CD14-positive monocyte (primary cell): Measurements from ENCODE around the gene PATJ. TPM values are rescaled to one million over a fixed set of nuclear protein-coding genes. Genes with fewer than 3 reads are reported as not detected.

Experiments used
- DNase-seq, 3 donors: peaks; one replicate each; pipeline ENCODE4 v3.0.0-alpha.2; 2011 to 2022
- H2AFZ ChIP-seq: 2 replicates; pipeline ENCODE4 v1.6.0; 2012; ENCODE audit warnings: mild to moderate bottlenecking, low read depth, low read length, inconsistent platforms; ENCODE audit not compliant: insufficient read depth, poor library complexity, severe bottlenecking
- H3K27ac ChIP-seq, 2 donors: 1 replicate in 1 of 2; 2 replicates in 1 of 2; pipeline ENCODE4 v1.5.1; 2012 to 2013; ENCODE audit warnings: low read length in 2 of 2, control low read depth in 1 of 2, inconsistent platforms in 1 of 2, low read depth in 1 of 2, mild to moderate bottlenecking in 1 of 2
- H3K27me3 ChIP-seq, 2 donors: one replicate each; pipeline versions ENCODE4 v1.6.0 to v1.6.1; 2011 to 2013; ENCODE audit warnings: low read length in 2 of 2; ENCODE audit not compliant: control insufficient read depth in 2 of 2, insufficient read depth in 2 of 2
- H3K36me3 ChIP-seq, 2 donors: replicated peaks in 1 of 2; 1 replicate in 1 of 2; 2 replicates in 1 of 2; pipeline versions ENCODE4 v1.5.1 to v1.6.1; 2012 to 2013; ENCODE audit warnings: low read length in 2 of 2, control low read depth in 1 of 2, inconsistent platforms in 1 of 2, mild to moderate bottlenecking in 1 of 2; ENCODE audit not compliant: insufficient read depth in 2 of 2, control insufficient read depth in 1 of 2
- H3K4me1 ChIP-seq, 2 donors: 1 replicate in 1 of 2; 2 replicates in 1 of 2; pipeline versions ENCODE4 v1.5.1 to v1.6.1; 2012 to 2013; ENCODE audit warnings: low read length in 2 of 2, control low read depth in 1 of 2, inconsistent platforms in 1 of 2, mild to moderate bottlenecking in 1 of 2, moderate library complexity in 1 of 2; ENCODE audit not compliant: insufficient read depth in 2 of 2, control insufficient read depth in 1 of 2
- H3K4me2 ChIP-seq: replicated peaks from 2 replicates; pipeline ENCODE3; 2012; ENCODE audit warnings: low read length, moderate library complexity, mild to moderate bottlenecking; ENCODE audit not compliant: poor library complexity, severe bottlenecking; ENCODE audit errors: extremely low read depth
- H3K4me3 ChIP-seq, 3 experiments: fragments of 200-600 bp in 1 of 3; sonication (generic) in 1 of 3; replicated peaks in 1 of 3; 1 replicate in 2 of 3; 2 replicates in 1 of 3; pipeline ENCODE4 v1.5.1; 2011 to 2013; ENCODE audit warnings: low read length in 3 of 3, mild to moderate bottlenecking in 3 of 3, control low read depth in 2 of 3, low read depth in 2 of 3, inconsistent platforms in 1 of 3, moderate library complexity in 1 of 3
- H3K79me2 ChIP-seq: 2 replicates; pipeline ENCODE4 v1.6.0; 2012; ENCODE audit warnings: mild to moderate bottlenecking, control low read depth, inconsistent platforms, low read length, moderate library complexity; ENCODE audit not compliant: insufficient read depth
- H3K9ac ChIP-seq: 2 replicates; pipeline ENCODE4 v1.6.0; 2017; ENCODE audit warnings: low read length, mild to moderate bottlenecking; ENCODE audit not compliant: insufficient read depth, poor library complexity, severe bottlenecking
- H3K9me3 ChIP-seq, 2 donors: replicated peaks in 1 of 2; 1 replicate in 1 of 2; 2 replicates in 1 of 2; pipeline versions ENCODE4 v1.5.1 to v1.6.1; 2012 to 2013; ENCODE audit warnings: low read length in 2 of 2, control low read depth in 1 of 2; ENCODE audit not compliant: control insufficient read depth in 1 of 2, insufficient read depth in 1 of 2
- H4K20me1 ChIP-seq: 2 replicates; pipeline ENCODE4 v1.6.0; 2012; ENCODE audit warnings: mild to moderate bottlenecking, low read length, control low read depth, moderate library complexity; ENCODE audit not compliant: insufficient read depth
- H3K27ac Mint-ChIP-seq, 7 donors: one replicate each; pipeline ENCODE4 v1.8.0; 2020; ENCODE audit warnings: mild to moderate bottlenecking in 7 of 7, mixed read lengths in 7 of 7, moderate library complexity in 6 of 7, inconsistent platforms in 2 of 7
- H3K27me3 Mint-ChIP-seq, 3 donors: one replicate each; pipeline ENCODE4 v1.8.0; 2021 to 2022; ENCODE audit warnings: low read depth in 3 of 3, mild to moderate bottlenecking in 3 of 3, mixed read lengths in 3 of 3, moderate library complexity in 3 of 3, inconsistent platforms in 1 of 3
- H3K36me3 Mint-ChIP-seq, 2 donors: one replicate each; pipeline ENCODE4 v1.8.0; 2020; ENCODE audit warnings: mixed read lengths in 2 of 2, inconsistent platforms in 1 of 2, mild to moderate bottlenecking in 1 of 2
- H3K4me1 Mint-ChIP-seq: one replicate; pipeline ENCODE4 v1.8.0; 2020; ENCODE audit warnings: mild to moderate bottlenecking, mixed read lengths
- H3K4me3 Mint-ChIP-seq, 2 donors: one replicate each; pipeline ENCODE4 v1.8.0; 2020; ENCODE audit warnings: mild to moderate bottlenecking in 2 of 2, mixed read lengths in 2 of 2, moderate library complexity in 1 of 2
- H3K9me3 Mint-ChIP-seq, 7 donors: one replicate each; pipeline ENCODE4 v1.8.0; 2020 to 2022; ENCODE audit warnings: mixed read lengths in 7 of 7, mild to moderate bottlenecking in 6 of 7, moderate library complexity in 6 of 7, inconsistent platforms in 2 of 7
- WGBS: methylation state at CpG from one replicate; pipeline ENCODE4 v1.1.5; 2013; ENCODE audit warnings: missing lambda C conversion rate; ENCODE audit not compliant: insufficient coverage; 5-methylcytosine and 5-hydroxymethylcytosine counted together
- intact Hi-C, 2 donors: fragments of 100-400 bp; cut with micrococcal nuclease; formaldehyde crosslinking; loops; one replicate each; pipeline versions ENCODE4 v1.15.0 to v1.15.1; 2023
- polyA plus RNA-seq, 3 donors: library from polyadenylated mRNA; depleted of rRNA in 1 of 3; unstranded in 2 of 3; stranded (reverse) in 1 of 3; fragments of 300-500 nt in 2 of 3; fragments of >200 nt in 1 of 3; fragmentation: Illumina TruSeq in 2 of 3; gene quantifications; 1 replicate in 2 of 3; 2 replicates in 1 of 3; pipeline ENCODE4 v1.2.3, GENCODE V29; 2012 to 2021
- TF ChIP-seq, protein P1 (sequence below): fragments of 200-600 bp; IDR thresholded peaks from one replicate; pipeline ENCODE4 v1.8.0; 2022; ENCODE audit warnings: antibody characterized with exemption, mild to moderate bottlenecking

PATJ gene
- polyA plus RNA-seq, 3 donors = 0.01 to 0.23 TPM; not detected in 1

DNA sequence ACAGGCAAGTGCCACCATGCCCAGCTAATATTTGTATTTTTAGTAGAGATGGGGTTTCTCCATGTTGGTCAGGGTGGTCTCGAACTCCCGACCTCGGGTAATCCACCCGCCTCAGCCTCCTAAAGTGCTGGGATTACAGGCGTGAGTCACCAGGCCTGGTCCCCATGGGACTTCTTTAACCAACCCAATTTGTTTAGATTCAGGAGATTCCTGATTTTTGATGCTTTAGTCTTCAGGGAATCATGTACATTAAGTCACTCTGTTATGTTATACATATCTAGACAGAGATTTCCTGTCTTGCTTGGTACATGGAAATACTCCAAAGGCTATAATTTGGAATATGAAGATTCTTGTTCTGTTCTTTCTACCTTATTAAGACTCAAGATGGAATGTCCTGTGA, 250.0 kb downstream of the PATJ start:
- no peaks in the 10 kb centered on the region for H3K4me1 Mint-ChIP-seq
- H3K9me3 Mint-ChIP-seq = peaks cover 0 to 4% (median 0%) of the 10 kb centered on the region in 7 donors
- intact Hi-C loops = no loop called here
- Histone ChIP-seq H2AFZ (no peak overlapping the region), H3K9me3 (no peaks in the 10 kb centered on the region), H3K27me3 (no peaks in the 10 kb centered on the region), H3K36me3 (no peaks in the 10 kb centered on the region), H3K9ac (no peak overlapping the region), H3K4me1 (no peaks in the 10 kb centered on the region), H3K27ac (no peak overlapping the region), H3K4me3 (no peak overlapping the region), H3K79me2 (no peaks in the 10 kb centered on the region), H4K20me1 (no peaks in the 10 kb centered on the region), H3K4me2 (no peak overlapping the region)
- DNase-seq = no peak
- H3K27me3 Mint-ChIP-seq = no peaks in the 10 kb centered on the region
- H3K36me3 Mint-ChIP-seq = no peaks in the 10 kb centered on the region
- WGBS = 100% methylated on average over 4 of the region's 5 CpGs
- H3K27ac Mint-ChIP-seq = no peak overlapping the region
- TF ChIP-seq, protein P1, sequence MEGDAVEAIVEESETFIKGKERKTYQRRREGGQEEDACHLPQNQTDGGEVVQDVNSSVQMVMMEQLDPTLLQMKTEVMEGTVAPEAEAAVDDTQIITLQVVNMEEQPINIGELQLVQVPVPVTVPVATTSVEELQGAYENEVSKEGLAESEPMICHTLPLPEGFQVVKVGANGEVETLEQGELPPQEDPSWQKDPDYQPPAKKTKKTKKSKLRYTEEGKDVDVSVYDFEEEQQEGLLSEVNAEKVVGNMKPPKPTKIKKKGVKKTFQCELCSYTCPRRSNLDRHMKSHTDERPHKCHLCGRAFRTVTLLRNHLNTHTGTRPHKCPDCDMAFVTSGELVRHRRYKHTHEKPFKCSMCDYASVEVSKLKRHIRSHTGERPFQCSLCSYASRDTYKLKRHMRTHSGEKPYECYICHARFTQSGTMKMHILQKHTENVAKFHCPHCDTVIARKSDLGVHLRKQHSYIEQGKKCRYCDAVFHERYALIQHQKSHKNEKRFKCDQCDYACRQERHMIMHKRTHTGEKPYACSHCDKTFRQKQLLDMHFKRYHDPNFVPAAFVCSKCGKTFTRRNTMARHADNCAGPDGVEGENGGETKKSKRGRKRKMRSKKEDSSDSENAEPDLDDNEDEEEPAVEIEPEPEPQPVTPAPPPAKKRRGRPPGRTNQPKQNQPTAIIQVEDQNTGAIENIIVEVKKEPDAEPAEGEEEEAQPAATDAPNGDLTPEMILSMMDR = no peak
- no peak overlapping the region for H3K4me3 Mint-ChIP-seq

DNA sequence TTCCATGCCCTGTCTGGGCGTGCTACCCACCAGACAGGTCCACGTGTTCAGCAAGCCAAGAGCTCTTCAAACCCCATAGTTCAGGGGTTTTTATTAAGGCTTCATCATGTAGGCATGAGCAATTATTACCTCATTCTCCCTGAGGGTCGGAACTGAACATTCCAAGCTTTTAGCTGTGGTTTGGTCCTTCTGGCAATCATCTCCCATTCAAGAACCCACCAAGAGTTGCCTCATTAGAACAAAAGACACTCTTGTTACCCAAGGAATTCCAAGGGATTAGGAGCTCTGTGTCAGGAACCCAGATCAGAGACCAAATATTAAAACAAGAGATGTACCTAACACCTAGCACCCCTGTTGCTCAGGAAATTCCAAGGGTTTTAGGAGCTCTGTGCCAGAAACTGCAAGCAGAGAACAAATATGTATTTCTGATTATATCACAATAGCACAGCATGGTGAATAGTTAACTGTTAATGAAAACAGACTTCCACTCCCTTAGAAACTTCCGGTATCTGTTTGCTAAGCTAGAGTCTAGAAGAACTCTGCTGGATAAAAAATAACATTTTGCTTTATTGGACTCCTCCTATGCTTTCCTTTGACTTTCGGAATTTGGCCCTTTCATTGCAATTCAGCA, 251.2 kb downstream of the PATJ start:
- H3K9me3 ChIP-seq = no peaks in the 10 kb centered on the region
- H3K27me3 Mint-ChIP-seq = no peaks in the 10 kb centered on the region
- no peak overlapping the region for H3K27ac Mint-ChIP-seq
- H3K36me3 Mint-ChIP-seq = no peaks in the 10 kb centered on the region
- no peak overlapping the region for H3K4me3 ChIP-seq
- H3K9me3 Mint-ChIP-seq = no peaks in the 10 kb centered on the region
- TF ChIP-seq, protein P1 = no peak
- no peaks in the 10 kb centered on the region for H3K4me1 Mint-ChIP-seq
- no peaks in the 10 kb centered on the region for H3K36me3 ChIP-seq
- no peak overlapping the region for H2AFZ ChIP-seq
- no peaks in the 10 kb centered on the region for H3K4me1 ChIP-seq
- no peaks in the 10 kb centered on the region for H3K27me3 ChIP-seq
- no peak overlapping the region for H3K27ac ChIP-seq
- no peak overlapping the region for H3K4me2 ChIP-seq
- no CpG with 5 or more reads among the region's 5 CpGs for WGBS
- intact Hi-C loops = no loop called here
- no peaks in the 10 kb centered on the region for H3K79me2 ChIP-seq
- DNase-seq = no peak
- no peaks in the 10 kb centered on the region for H4K20me1 ChIP-seq
- no peak overlapping the region for H3K9ac ChIP-seq
- no peak overlapping the region for H3K4me3 Mint-ChIP-seq
